CD4-positive, alpha-beta T cell (primary cell): ENCODE measurements around the gene PGBD2. TPM values are rescaled to one million over a fixed set of nuclear protein-coding genes. Genes with fewer than 3 reads are reported as not detected.

Experiments
- ATAC-seq: fragments of 200-7000 bp; cut with Tn5 transposase; one replicate; pipeline ENCODE4 v1.10.0; 2022; ENCODE audit warnings: mild to moderate bottlenecking; ENCODE audit not compliant: poor library complexity
- CTCF ChIA-PET: fragments of 350-600 bp; sonication (Branson Sonifier 250); formaldehyde crosslinking; loops from one replicate; lab custom pipeline; 2021; ENCODE audit warnings: antibody characterized with exemption, inconsistent platforms; lab: Charles Lee
- POLR2A ChIA-PET: fragments of 350-600 bp; sonication (Branson Sonifier 250); formaldehyde crosslinking; loops from one replicate; lab custom pipeline; 2021; ENCODE audit warnings: antibody characterized with exemption, inconsistent platforms; lab: Charles Lee
- DNase-seq, 14 experiments: peaks; one replicate each; pipeline ENCODE4 v3.0.0-alpha.2; 2013 to 2020; ENCODE audit warnings: mixed read lengths in 2 of 14
- H3K27ac ChIP-seq, 2 donors: one replicate each; pipeline versions ENCODE4 v1.5.1 to v1.7.0; 2013; ENCODE audit warnings: low read length in 2 of 2, low read depth in 1 of 2, mild to moderate bottlenecking in 1 of 2
- H3K27me3 ChIP-seq, 2 experiments: 1 replicate in 1 of 2; 2 replicates in 1 of 2; pipeline versions ENCODE4 v1.6.1 to v1.7.0; 2013; ENCODE audit warnings: low read length in 2 of 2, control low read depth in 1 of 2, mild to moderate bottlenecking in 1 of 2, moderate library complexity in 1 of 2; ENCODE audit not compliant: insufficient read depth in 2 of 2, control insufficient read depth in 1 of 2
- H3K36me3 ChIP-seq: one replicate; pipeline ENCODE4 v1.6.1; 2013; ENCODE audit warnings: low read length, control low read depth; ENCODE audit not compliant: insufficient read depth
- H3K4me1 ChIP-seq: one replicate; pipeline ENCODE4 v1.6.1; 2013; ENCODE audit warnings: low read length, control low read depth; ENCODE audit not compliant: insufficient read depth
- H3K4me3 ChIP-seq: one replicate; pipeline ENCODE4 v1.5.1; 2013; ENCODE audit warnings: mild to moderate bottlenecking, low read length, moderate library complexity
- H3K9me3 ChIP-seq, 2 experiments: 1 replicate in 1 of 2; 2 replicates in 1 of 2; pipeline versions ENCODE4 v1.6.1 to v1.7.0; 2013; ENCODE audit warnings: low read length in 2 of 2, mild to moderate bottlenecking in 2 of 2, control low read depth in 1 of 2, moderate library complexity in 1 of 2; ENCODE audit not compliant: control insufficient read depth in 1 of 2, insufficient read depth in 1 of 2
- H3K27ac Mint-ChIP-seq: one replicate; pipeline ENCODE4 v1.8.0; 2020; ENCODE audit warnings: mixed read lengths
- H3K27me3 Mint-ChIP-seq: one replicate; pipeline ENCODE4 v1.8.0; 2021; ENCODE audit warnings: mixed read lengths
- H3K36me3 Mint-ChIP-seq: one replicate; pipeline ENCODE4 v1.8.0; 2021; ENCODE audit warnings: low read depth, mixed read lengths
- H3K4me1 Mint-ChIP-seq: one replicate; pipeline ENCODE4 v1.8.0; 2021; ENCODE audit warnings: low read depth, mixed read lengths
- H3K4me3 Mint-ChIP-seq: one replicate; pipeline ENCODE4 v1.8.0; 2020; ENCODE audit warnings: mild to moderate bottlenecking, mixed read lengths
- H3K9me3 Mint-ChIP-seq: one replicate; pipeline ENCODE4 v1.8.0; 2020; ENCODE audit warnings: mixed read lengths
- intact Hi-C, 2 experiments: fragments of 100-400 bp; cut with DNase I in 1 of 2; cut with micrococcal nuclease in 1 of 2; formaldehyde crosslinking; loops; one replicate each; pipeline versions ENCODE4 v1.15.1 to v1.9.0; 2023 to 2025; cut with DNase I, micrococcal nuclease
- total RNA-seq, 174 experiments: library from RNA in 2 of 174; stranded (reverse) in 2 of 174; gene quantifications; one replicate each; pipeline ENCODE4 v1.2.3 and lab custom pipeline; 2021 to 2026
- TF ChIP-seq, protein P1 (sequence below): fragments of 200-600 bp; IDR thresholded peaks from one replicate; pipeline ENCODE4 v1.8.0; 2022; ENCODE audit warnings: antibody characterized with exemption, mild to moderate bottlenecking

The PGBD2 gene
- total RNA-seq, 2 experiments from 2014 or later: 0.78 to 0.85 TPM

DNA sequence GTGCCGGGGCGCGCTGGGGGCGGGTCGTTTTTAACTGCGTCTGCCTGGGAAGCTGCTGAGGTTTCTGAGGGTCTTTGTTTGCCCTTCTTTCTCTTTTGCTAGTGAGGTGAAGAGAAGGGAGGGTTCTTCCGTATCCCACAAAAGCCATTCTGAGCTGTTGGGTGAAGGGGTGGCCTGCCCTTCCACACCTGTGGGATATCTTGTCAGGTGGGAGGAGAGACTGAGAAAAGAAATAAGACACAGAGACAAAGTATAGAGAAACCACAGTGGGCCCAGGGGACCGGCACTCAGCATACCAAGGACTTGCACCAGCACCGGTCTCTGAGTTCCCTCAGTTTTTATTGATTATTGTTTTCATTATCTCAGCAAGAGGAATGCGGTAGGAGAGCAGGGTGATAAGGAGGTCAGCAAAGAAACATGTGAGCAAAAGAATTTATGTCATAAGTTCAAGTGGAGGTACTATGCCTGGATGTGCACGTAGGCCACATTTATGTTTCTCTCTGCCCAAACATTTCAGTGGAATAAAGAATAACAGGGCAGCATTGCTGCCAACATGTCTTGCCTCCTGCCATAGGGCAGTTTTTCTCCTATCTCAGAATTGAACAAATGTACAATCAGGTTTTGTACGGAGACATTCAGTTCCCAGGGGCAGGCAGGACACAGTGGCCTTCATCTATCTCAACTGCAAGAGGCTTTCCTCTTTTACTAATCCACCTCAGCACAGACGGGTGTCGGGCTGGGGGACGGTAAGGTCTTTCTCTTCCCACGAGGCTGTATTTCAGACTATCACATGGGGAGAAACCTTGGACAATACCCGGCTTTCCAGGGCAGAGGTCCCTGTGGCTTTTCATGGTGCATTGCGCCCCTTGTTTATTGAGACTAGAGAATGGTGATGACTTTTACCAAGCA, 972 bp downstream of the PGBD2 start:
- no peak for DNase-seq
- peaks cover 34% of the 10 kb centered on the region for H3K4me1 Mint-ChIP-seq

DNA sequence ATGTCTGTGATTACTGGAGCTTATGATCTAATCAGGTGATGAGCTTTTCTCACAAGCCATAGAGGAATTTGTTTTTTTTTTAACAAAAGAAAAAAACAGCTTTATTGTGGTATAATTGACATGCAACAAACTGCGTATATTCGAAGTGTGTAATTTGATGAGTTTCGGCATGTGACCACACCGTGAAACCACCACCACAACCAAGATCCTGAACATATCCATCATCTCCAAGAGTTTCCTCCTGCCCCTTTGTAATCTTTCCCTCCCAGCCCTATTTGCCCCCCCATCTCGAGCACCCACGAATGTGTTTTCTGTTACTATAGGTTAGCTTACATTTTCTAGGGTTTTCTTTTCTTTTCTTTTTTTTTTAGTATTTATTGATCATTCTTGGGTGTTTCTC, 4.7 kb downstream of the PGBD2 start:
- H3K4me3 ChIP-seq: no peak overlapping the region
- CTCF ChIA-PET: no interaction called here
- no peak for DNase-seq
- Mint-ChIP-seq H3K27ac (no peak overlapping the region), H3K36me3 (peaks cover 48% of the 10 kb centered on the region), H3K9me3 (no peaks in the 10 kb centered on the region), H3K4me3 (no peak overlapping the region), H3K4me1 (peaks cover 34% of the 10 kb centered on the region), H3K27me3 (no peaks in the 10 kb centered on the region)
- POLR2A ChIA-PET: no interaction called here
- H3K36me3 ChIP-seq: peaks cover 26% of the 10 kb centered on the region
- no peaks in the 10 kb centered on the region for H3K9me3 ChIP-seq
- H3K27me3 ChIP-seq: no peaks in the 10 kb centered on the region
- intact Hi-C loops: no loop called here
- TF ChIP-seq, protein P1, sequence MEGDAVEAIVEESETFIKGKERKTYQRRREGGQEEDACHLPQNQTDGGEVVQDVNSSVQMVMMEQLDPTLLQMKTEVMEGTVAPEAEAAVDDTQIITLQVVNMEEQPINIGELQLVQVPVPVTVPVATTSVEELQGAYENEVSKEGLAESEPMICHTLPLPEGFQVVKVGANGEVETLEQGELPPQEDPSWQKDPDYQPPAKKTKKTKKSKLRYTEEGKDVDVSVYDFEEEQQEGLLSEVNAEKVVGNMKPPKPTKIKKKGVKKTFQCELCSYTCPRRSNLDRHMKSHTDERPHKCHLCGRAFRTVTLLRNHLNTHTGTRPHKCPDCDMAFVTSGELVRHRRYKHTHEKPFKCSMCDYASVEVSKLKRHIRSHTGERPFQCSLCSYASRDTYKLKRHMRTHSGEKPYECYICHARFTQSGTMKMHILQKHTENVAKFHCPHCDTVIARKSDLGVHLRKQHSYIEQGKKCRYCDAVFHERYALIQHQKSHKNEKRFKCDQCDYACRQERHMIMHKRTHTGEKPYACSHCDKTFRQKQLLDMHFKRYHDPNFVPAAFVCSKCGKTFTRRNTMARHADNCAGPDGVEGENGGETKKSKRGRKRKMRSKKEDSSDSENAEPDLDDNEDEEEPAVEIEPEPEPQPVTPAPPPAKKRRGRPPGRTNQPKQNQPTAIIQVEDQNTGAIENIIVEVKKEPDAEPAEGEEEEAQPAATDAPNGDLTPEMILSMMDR: no peak
- H3K4me1 ChIP-seq: peaks cover 13% of the 10 kb centered on the region
- ATAC-seq: no peak
- no peak overlapping the region for H3K27ac ChIP-seq

More for the DNA sequence above, 972 bp downstream of the PGBD2 start:
- ChIA-PET POLR2A (interaction anchor here (0.6 to 2.5 kb wide), 6 partner anchors 9 to 81 kb away, joined by 3 to 15 read pairs (median 8); partner anchors contain the start of genes SH3BP5L and ZNF672), CTCF (interaction anchor here (1.5 kb wide), 1 partner anchor 48 kb away, joined by 7 read pairs; the partner anchor contains the start of gene ZNF692)
- peaks cover 16% of the 10 kb centered on the region for H3K36me3 Mint-ChIP-seq
- peak overlapping the region; percentile 92 for H3K4me3 Mint-ChIP-seq
- H3K9me3 Mint-ChIP-seq: no peaks in the 10 kb centered on the region
- peaks cover 4% of the 10 kb centered on the region for H3K36me3 ChIP-seq
- intact Hi-C loops: loop anchor here (1.0 kb wide), 4 partner anchors 17 to 81 kb away; partner anchors contain the start of gene ZNF672 (in 1 of the 2)
- no peaks in the 10 kb centered on the region for H3K27me3 ChIP-seq
- H3K27me3 Mint-ChIP-seq: no peaks in the 10 kb centered on the region
- H3K9me3 ChIP-seq: no peaks in the 10 kb centered on the region
- H3K27ac ChIP-seq: peak overlapping the region; percentile 65 to 83
- ATAC-seq: peak; percentile 37
- H3K4me1 ChIP-seq: peaks cover 17% of the 10 kb centered on the region
- peak overlapping the region; percentile 56 for H3K4me3 ChIP-seq
- H3K27ac Mint-ChIP-seq: peak overlapping the region; percentile 98
- TF ChIP-seq, protein P1: no peak

DNA sequence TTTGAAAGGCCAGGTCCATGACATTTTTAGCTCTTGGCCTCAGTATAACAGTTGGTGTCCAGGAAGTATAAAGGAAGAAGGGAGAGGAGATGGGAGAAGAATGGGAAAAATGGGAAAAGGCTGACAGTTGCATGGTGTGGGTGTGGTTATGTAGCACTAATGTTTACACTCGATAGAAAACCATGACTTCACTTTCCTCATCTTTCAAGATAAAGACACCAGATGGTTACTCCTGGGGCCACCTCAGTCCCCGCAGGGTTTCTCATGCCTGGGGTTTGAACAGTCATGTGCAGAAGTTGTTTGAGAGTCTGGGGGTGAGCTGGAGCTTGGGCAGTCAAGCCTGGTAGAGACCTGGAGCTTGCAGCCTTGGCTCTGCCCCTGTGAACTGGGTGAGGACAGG, 7.9 kb downstream of the PGBD2 start:
- TF ChIP-seq, protein P1: no peak
- no peaks in the 10 kb centered on the region for H3K9me3 Mint-ChIP-seq
- POLR2A ChIA-PET: no interaction called here

More for the DNA sequence above, 7.9 kb downstream of the PGBD2 start:
- CTCF ChIA-PET: interaction anchor here (1.2 kb wide), 1 partner anchor 56 kb away, joined by 3 read pairs; no protein-coding TSS in a partner anchor
- H3K4me1 ChIP-seq: no peaks in the 10 kb centered on the region
- no peak for DNase-seq
- H3K9me3 ChIP-seq: no peaks in the 10 kb centered on the region
- H3K4me3 Mint-ChIP-seq: no peak overlapping the region
- H3K4me3 ChIP-seq: no peak overlapping the region
- peaks cover 48% of the 10 kb centered on the region for H3K36me3 ChIP-seq
- intact Hi-C loops: no loop called here
- H3K4me1 Mint-ChIP-seq: peaks cover 8% of the 10 kb centered on the region
- no peak for ATAC-seq
- H3K27ac Mint-ChIP-seq: no peak overlapping the region
- no peaks in the 10 kb centered on the region for H3K27me3 ChIP-seq
- H3K36me3 Mint-ChIP-seq: peaks cover 65% of the 10 kb centered on the region
- H3K27me3 Mint-ChIP-seq: no peaks in the 10 kb centered on the region
- H3K27ac ChIP-seq: no peak overlapping the region
